ENCODE data around the gene MAP3K5. TPM values are rescaled to one million over a fixed set of nuclear protein-coding genes. Genes with fewer than 3 reads are reported as not detected.

MAP3K5 gene
- total and polyA plus RNA-seq, 2 of the 8 experiments (the other 6 are each of a cell fraction or from before 2014, with no cell fraction given), result 0.63 to 2.6 TPM

DNA sequence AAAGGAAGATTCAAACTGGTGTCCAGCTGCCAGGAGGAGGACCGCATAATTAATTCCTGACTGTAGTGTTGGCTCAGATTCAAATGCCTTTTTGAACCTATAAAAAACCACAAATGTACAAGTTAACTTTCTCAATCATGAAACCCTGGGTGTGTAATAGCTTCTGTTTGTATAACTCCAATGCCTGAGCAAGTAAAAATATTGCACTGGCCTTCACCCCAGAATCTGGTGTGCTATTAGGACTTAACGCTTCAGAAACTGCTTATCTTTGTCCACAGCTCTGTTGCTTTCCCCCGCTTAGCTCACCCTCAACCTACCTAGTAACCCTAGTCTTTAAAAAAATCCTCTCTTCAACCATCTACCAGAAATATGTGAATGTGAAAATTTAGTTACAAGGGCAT lies 123.0 kb downstream of the MAP3K5 start:
- H3K4me2 ChIP-seq (ENCODE audit: insufficient read depth in 1 of 2, low read depth in 2 of 2, low read length in 2 of 2), result no peak overlapping the region
- CTCF ChIA-PET (ENCODE audit: partially characterized antibody), result interaction anchor here (0.7 to 1.9 kb wide), 3 partner anchors 14 to 221 kb away, joined by 3 to 7 read pairs (median 4); no protein-coding TSS in a partner anchor

More for the DNA sequence above, 123.0 kb downstream of the MAP3K5 start:
- Histone ChIP-seq H3K4ac (replicated peaks; ENCODE audit: insufficient read length, low read depth, low read length) (no peak overlapping the region), H3K79me1 (ENCODE audit: low read depth, low read length) (no peaks in the 10 kb centered on the region), H3K36me3 (ENCODE audit: control insufficient read depth in 2 of 4, insufficient read depth in 4 of 4, low read length in 3 of 4) (no peaks in the 10 kb centered on the region), H3K9me3 (ENCODE audit: insufficient read depth in 2 of 2, low read depth in 1 of 2, low read length in 1 of 2) (no peaks in the 10 kb centered on the region), H3K23me2 (ENCODE audit: low read depth, low read length) (no peaks in the 10 kb centered on the region), H2BK120ac (replicated peaks; ENCODE audit: low read depth, low read length) (no peak overlapping the region), H4K8ac (ENCODE audit: extremely low read depth, insufficient read depth, low read length) (no peak overlapping the region), H2BK5ac (ENCODE audit: low read depth, low read length) (no peak overlapping the region), H3K79me2 (ENCODE audit: control insufficient read depth in 1 of 2, insufficient read depth in 2 of 2, low read length in 2 of 2) (no peaks in the 10 kb centered on the region), H2BK12ac (ENCODE audit: low read depth, low read length) (no peak overlapping the region), H3K14ac (ENCODE audit: insufficient read length) (no peak overlapping the region), H4K91ac (replicated peaks; ENCODE audit: insufficient read length, low read length) (no peak overlapping the region), H2BK15ac (ENCODE audit: low read length) (no peak overlapping the region), H2AFZ (ENCODE audit: low read length) (no peak overlapping the region), H3K56ac (replicated peaks; ENCODE audit: insufficient read length, low read depth, low read length) (no peak overlapping the region), H3K27ac (ENCODE audit: low read depth, low read length) (no peak overlapping the region), H3K4me1 (replicated peaks in 1 of 4; ENCODE audit: control insufficient read depth in 3 of 4, insufficient read depth in 4 of 4, low read length in 3 of 4) (no peaks in the 10 kb centered on the region), H3K4me3 (ENCODE audit: extremely low read depth in 1 of 4, insufficient read depth in 2 of 4, low read depth in 3 of 4, low read length in 4 of 4) (no peak overlapping the region), H2BK20ac (ENCODE audit: low read length) (no peak overlapping the region), H2AK5ac (ENCODE audit: low read depth, low read length) (no peak overlapping the region), H3K9ac (replicated peaks in 1 of 4; ENCODE audit: extremely low read depth in 1 of 4, low read depth in 3 of 4, low read length in 3 of 4) (no peak overlapping the region), H3K18ac (ENCODE audit: extremely low read depth, low read length) (no peak overlapping the region), H3K23ac (ENCODE audit: insufficient read length) (no peak overlapping the region), H4K5ac (ENCODE audit: insufficient read length, low read depth, low read length) (no peak overlapping the region), H3K27me3 (replicated peaks in 1 of 4; ENCODE audit: control insufficient read depth in 3 of 4, extremely low read depth in 1 of 4, insufficient read depth in 3 of 4, low read length in 3 of 4) (no peaks in the 10 kb centered on the region), H4K20me1 (replicated peaks in 1 of 2; ENCODE audit: control insufficient read depth in 1 of 2, insufficient read depth in 2 of 2, low read length in 2 of 2) (no peaks in the 10 kb centered on the region)
- TF ChIP-seq KDM5A (IDR thresholded peaks at IDR 0.05; ENCODE audit: low read length), result no peak
- TF ChIP-seq EP300 (IDR thresholded peaks at IDR 0.05; ENCODE audit: borderline replicate concordance in 1 of 2, low read depth in 2 of 2, low read length in 2 of 2), result no peak
- TF ChIP-seq HDAC2 (IDR thresholded peaks at IDR 0.05; ENCODE audit: borderline replicate concordance in 1 of 2, low read depth in 2 of 2, low read length in 2 of 2), result no peak
- no peak for TF ChIP-seq MAX (IDR thresholded peaks at IDR 0.05)
- no peak for TF ChIP-seq CREB1 (IDR thresholded peaks at IDR 0.05)
- POLR2A ChIA-PET (ENCODE audit: partially characterized antibody), result no interaction called here
- FAIRE-seq (no peak), DNase-seq (ENCODE audit: low read depth in 1 of 2, low spot score in 2 of 2) (no peak)
- WGBS, 2 experiments (ENCODE audit: extremely low coverage in 1 of 2, insufficient coverage in 1 of 2, insufficient read length in 1 of 2, insufficient replicate concordance in 2 of 2, low coverage in 1 of 2, low lambda C conversion rate in 2 of 2, missing lambda C conversion rate in 1 of 2), result 95% methylated on average over 3 of the region's 3 CpGs; no CpG with 5 or more reads in 1 of the 2 experiments

All from H1 (cell line).